ENCODE results near the gene MACROD2.

Gene MACROD2

GRCh38 chr20:16014436-16014835, 2019.1 kb downstream of the MACROD2 start:
- no peak for DNase-seq (ENCODE audit: low read depth)

- DNase-seq (ENCODE audit: low read depth) = no peak
Observed at GRCh38 chr20:16017656-16018055, 2022.3 kb downstream of the MACROD2 start.

GRCh38 chr20:16018881-16019280, 2023.6 kb downstream of the MACROD2 start:
- no peak for DNase-seq (ENCODE audit: low read depth)

GRCh38 chr20:16020971-16021370, 2025.7 kb downstream of the MACROD2 start:
- no peak for DNase-seq (ENCODE audit: low read depth)

- DNase-seq (ENCODE audit: low read depth) = no peak
Observed at GRCh38 chr20:16025084-16025483, 2029.8 kb downstream of the MACROD2 start.

- DNase-seq (ENCODE audit: low read depth) = no peak
Observed at GRCh38 chr20:16027686-16028085, 2032.4 kb downstream of the MACROD2 start.

GRCh38 chr20:16028923-16029322, 2033.6 kb downstream of the MACROD2 start:
- no peak for DNase-seq (ENCODE audit: low read depth)

- no peak for DNase-seq (ENCODE audit: low read depth)
Observed at GRCh38 chr20:16030253-16030652, 2034.9 kb downstream of the MACROD2 start.

- DNase-seq (ENCODE audit: low read depth) = no peak
Observed at GRCh38 chr20:16035576-16035975, 2040.3 kb downstream of the MACROD2 start.

- no peak for DNase-seq (ENCODE audit: low read depth)
Observed at GRCh38 chr20:16036331-16036730, 2041.0 kb downstream of the MACROD2 start.

GRCh38 chr20:16040742-16041141, 2045.4 kb downstream of the MACROD2 start:
- DNase-seq (ENCODE audit: low read depth) = no peak

GRCh38 chr20:16042731-16043130, 2047.4 kb downstream of the MACROD2 start:
- no peak for DNase-seq (ENCODE audit: low read depth)

GRCh38 chr20:16043931-16044330, 2048.6 kb downstream of the MACROD2 start:
- DNase-seq (ENCODE audit: low read depth) = no peak

GRCh38 chr20:16048876-16049275, 2053.6 kb downstream of the MACROD2 start:
- DNase-seq (ENCODE audit: low read depth) = no peak

GRCh38 chr20:16049529-16050093, 2054.3 kb downstream of the MACROD2 start:
- no peak for DNase-seq (ENCODE audit: low read depth)

GRCh38 chr20:16050366-16050765, 2055.1 kb downstream of the MACROD2 start:
- DNase-seq (ENCODE audit: low read depth) = no peak

- DNase-seq (ENCODE audit: low read depth) = no peak
Observed at GRCh38 chr20:16051968-16052367, 2056.7 kb downstream of the MACROD2 start.

GRCh38 chr20:16052456-16052855, 2057.1 kb downstream of the MACROD2 start:
- no peak for DNase-seq (ENCODE audit: low read depth)

- DNase-seq (ENCODE audit: low read depth) = no peak
Observed at GRCh38 chr20:16054985-16055384, 2059.7 kb downstream of the MACROD2 start.

GRCh38 chr20:16057651-16058050, 2062.3 kb downstream of the MACROD2 start:
- no peak for DNase-seq (ENCODE audit: low read depth)

GRCh38 chr20:16058268-16058667, 2063.0 kb downstream of the MACROD2 start:
- no peak for DNase-seq (ENCODE audit: low read depth)

GRCh38 chr20:16059841-16060240, 2064.5 kb downstream of the MACROD2 start:
- DNase-seq (ENCODE audit: low read depth) = no peak

GRCh38 chr20:16061351-16061750, 2066.0 kb downstream of the MACROD2 start:
- DNase-seq (ENCODE audit: low read depth) = no peak

All from T follicular helper cell (primary cell).